GM21360 (cell line): ENCODE measurements around the gene OBP2A.

Source experiments
- ATAC-seq: cut with Tn5 transposase; IDR thresholded peaks from one replicate; pipeline ENCODE4 v1.9.1; 2021; ENCODE audit warnings: mild to moderate bottlenecking, moderate library complexity; ENCODE audit not compliant: unreplicated experiment

Gene OBP2A

GRCh38 chr9:135591506-135592330, 45.8 kb downstream of the OBP2A start:
- no peak for ATAC-seq

- no peak for ATAC-seq
These were observed 46.3 kb downstream of the OBP2A start for GRCh38 chr9:135592331-135592590.

GRCh38 chr9:135592625-135593024, 46.7 kb downstream of the OBP2A start:
- no peak for ATAC-seq

DNA sequence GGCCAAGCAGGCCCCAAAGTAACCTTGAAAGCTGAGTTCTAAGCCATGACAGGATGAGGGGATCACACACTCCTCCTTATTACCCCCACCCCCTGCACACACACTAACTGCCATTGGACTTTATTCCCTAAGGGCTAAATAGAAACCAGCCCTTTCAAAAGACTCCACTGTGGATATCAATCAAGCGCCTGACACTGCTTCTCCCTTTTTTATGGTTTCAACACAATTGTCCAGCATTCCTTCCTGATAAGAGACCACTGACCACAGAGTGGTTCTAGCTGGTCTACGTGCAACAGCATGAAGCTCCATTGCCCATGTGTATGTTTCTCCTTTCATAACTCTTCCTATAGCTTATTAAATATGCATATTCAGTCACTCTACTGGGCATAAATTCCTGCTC, 50.3 kb downstream of the OBP2A start:
- no peak for ATAC-seq
